K562 (cell line): ENCODE data around the gene RAD52. TPM values are rescaled to one million over a fixed set of nuclear protein-coding genes. Genes with fewer than 3 reads are reported as not detected.

Experiments
- ATAC-seq: fragments of 200-7000 bp; cut with Tn5 transposase; 3 replicates; pipeline ENCODE4 v1.9.1; 2020; ENCODE audit warnings: moderate library complexity
- BruUV-seq: library from RNA; stranded (reverse); fragments of 400-500 nt; replicated peaks from 2 replicates; lab custom pipeline; 2021; lab: Mats Ljungman, UMichigan
- CTCF ChIA-PET: fragments of 300-600 bp; formaldehyde crosslinking; extraction: SDS; loops from one replicate; lab custom pipeline; 2021; ENCODE audit warnings: low intra/inter-chr PET ratio; lab: Yijun Ruan, JAX
- POLR2A ChIA-PET: fragments of 300-600, 350-650 bp; sonication (Branson Sonifier 250); formaldehyde crosslinking; extraction: SDS; loops from one replicate; lab custom pipeline; 2021; ENCODE audit warnings: antibody characterized with exemption, inconsistent platforms; lab: Yijun Ruan, JAX
- DNase-seq, 4 experiments: peaks; one replicate each; pipeline versions ENCODE4 v3.0.0 to v3.0.0-alpha.2; 2011 to 2018; ENCODE audit warnings: low spot score in 3 of 4, mixed read lengths in 3 of 4; ENCODE audit errors: extremely low read depth in 1 of 4
- FAIRE-seq: peaks from 2 replicates; lab custom pipeline; 2011; peaks lifted over from hg19 to GRCh38; lab: Jason Lieb, UNC
- H2AFZ ChIP-seq: 2 replicates; pipeline ENCODE4 v1.6.0; 2011; ENCODE audit warnings: low read depth, low read length, control low read depth, inconsistent platforms
- H3K27ac ChIP-seq: fragments of 200-600 bp; 3 replicates; pipeline ENCODE4 v1.8.0; 2011; ENCODE audit warnings: low read depth, mild to moderate bottlenecking, control low read depth, inconsistent platforms, low read length, moderate library complexity, mixed read lengths; ENCODE audit errors: extremely low read depth
- H3K27me3 ChIP-seq, 2 experiments: fragments of 300-600 bp in 1 of 2; 2 replicates in 1 of 2; 3 replicates in 1 of 2; pipeline versions ENCODE4 v1.6.0 to v1.8.0; 2011; ENCODE audit warnings: inconsistent platforms in 2 of 2, low read length in 2 of 2, mild to moderate bottlenecking in 1 of 2, mixed read lengths in 1 of 2, moderate library complexity in 1 of 2; ENCODE audit not compliant: control insufficient read depth in 2 of 2, insufficient read depth in 2 of 2
- H3K36me3 ChIP-seq: fragments of 300-600 bp; 3 replicates; pipeline ENCODE4 v1.8.0; 2011; ENCODE audit warnings: mild to moderate bottlenecking, low read length, inconsistent platforms; ENCODE audit not compliant: control insufficient read depth, insufficient read depth
- H3K4me1 ChIP-seq, 2 experiments: fragments of 200-600 bp in 1 of 2; replicated peaks in 1 of 2; 2 replicates in 1 of 2; 3 replicates in 1 of 2; pipeline versions ENCODE4 v1.5.1 to v1.8.0; 2011; ENCODE audit warnings: inconsistent platforms in 2 of 2, low read length in 2 of 2, mild to moderate bottlenecking in 1 of 2, mixed read lengths in 1 of 2, moderate library complexity in 1 of 2; ENCODE audit not compliant: control insufficient read depth in 2 of 2, insufficient read depth in 2 of 2
- H3K4me2 ChIP-seq: 2 replicates; pipeline ENCODE4 v1.6.1; 2011; ENCODE audit warnings: low read length, control low read depth, inconsistent platforms, mixed read lengths; ENCODE audit not compliant: insufficient read depth
- H3K4me3 ChIP-seq: fragments of 200-600 bp; sonication (generic), shearing (Covaris generic); 2 replicates; pipeline ENCODE4 v1.5.1; 2016; ENCODE audit warnings: control low read depth, inconsistent platforms
- H3K79me2 ChIP-seq: fragments of 200-600 bp; 3 replicates; pipeline ENCODE4 v1.8.0; 2011; ENCODE audit warnings: low read length, inconsistent platforms; ENCODE audit not compliant: control insufficient read depth, insufficient read depth
- H3K9ac ChIP-seq, 2 experiments: 2 replicates each; pipeline versions ENCODE4 v1.6.0 to v1.6.1; 2011; ENCODE audit warnings: low read depth in 2 of 2, low read length in 2 of 2, control low read depth in 1 of 2, inconsistent platforms in 1 of 2, mild to moderate bottlenecking in 1 of 2, mixed read lengths in 1 of 2; ENCODE audit not compliant: insufficient read depth in 1 of 2
- H3K9me1 ChIP-seq: one replicate; pipeline ENCODE4 v1.6.0; 2011; ENCODE audit warnings: inconsistent platforms, mild to moderate bottlenecking, low read length, moderate library complexity; ENCODE audit not compliant: control insufficient read depth, insufficient read depth
- H3K9me3 ChIP-seq: replicated peaks from 2 replicates; pipeline ENCODE4 v1.5.1; 2011; ENCODE audit warnings: low read depth, low read length, inconsistent platforms; ENCODE audit not compliant: control insufficient read depth, insufficient read depth
- H4K20me1 ChIP-seq: replicated peaks from 2 replicates; pipeline ENCODE4 v1.6.1; 2011; ENCODE audit warnings: low read length, inconsistent platforms, mixed read lengths; ENCODE audit not compliant: control insufficient read depth, insufficient read depth
- EHMT2 ChIP-seq: fragments of 450-650 bp; IDR thresholded peaks from 2 replicates; pipeline ENCODE4 v1.6.1; 2018; ENCODE audit warnings: antibody characterized with exemption
- FOXK2 ChIP-seq, 2 experiments: fragments of 450-650 bp; IDR thresholded peaks in 1 of 2; conservative IDR thresholded peaks in 1 of 2; 2 replicates each; pipeline ENCODE4 v1.6.1; 2016; ENCODE audit warnings: low read depth in 2 of 2, mild to moderate bottlenecking in 1 of 2
- GABPB2 ChIP-seq: fragments of 250-450 bp; sonication (Bioruptor Pico); conservative IDR thresholded peaks from 2 replicates; pipeline ENCODE4 v1.5.1; 2021; ENCODE audit warnings: mild to moderate bottlenecking
- HMG20A ChIP-seq: fragments of 450-650 bp; formaldehyde crosslinking; conservative IDR thresholded peaks from 2 replicates; pipeline ENCODE4 v1.4.0; 2020; ENCODE audit warnings: mild to moderate bottlenecking, mixed read lengths
- KHSRP ChIP-seq: fragments of 450-650 bp; IDR thresholded peaks from 2 replicates; pipeline ENCODE4 v1.6.1; 2017
- MCM5 ChIP-seq: fragments of 450-650 bp; IDR thresholded peaks from 2 replicates; pipeline ENCODE4 v1.6.1; 2016; ENCODE audit warnings: low read depth
- RBM25 ChIP-seq: fragments of 200-400 bp; formaldehyde crosslinking; IDR thresholded peaks from 2 replicates; pipeline ENCODE4 v1.6.1; 2018; ENCODE audit warnings: low read length, low read depth, moderate library complexity; ENCODE audit not compliant: severe bottlenecking
- RCOR1 ChIP-seq, 2 experiments: IDR thresholded peaks; 2 replicates each; pipeline ENCODE4 v1.6.1; 2012; ENCODE audit warnings: low read depth in 2 of 2, low read length in 2 of 2, borderline replicate concordance in 1 of 2, improper control_type of control experiment in 1 of 2
- RFX5 ChIP-seq: IDR thresholded peaks from 2 replicates; pipeline ENCODE4 v1.6.1; 2011; ENCODE audit warnings: low read depth, mild to moderate bottlenecking, improper control_type of control experiment, low read length
- TEAD4 ChIP-seq, 2 experiments: sonication (generic) in 1 of 2; formaldehyde crosslinking in 1 of 2; IDR thresholded peaks; 2 replicates each; pipeline versions ENCODE4 v1.6.1 to v1.8.0; 2012 to 2022; ENCODE audit warnings: borderline replicate concordance in 1 of 2, inconsistent platforms in 1 of 2, low read length in 1 of 2, mild to moderate bottlenecking in 1 of 2, missing genetic modification reagents in 1 of 2
- ZBTB7A ChIP-seq: IDR thresholded peaks from 2 replicates; pipeline ENCODE4 v1.6.1; 2011; ENCODE audit warnings: low read depth, mild to moderate bottlenecking, low read length, moderate library complexity, borderline replicate concordance; ENCODE audit not compliant: control insufficient read depth
- ZBTB8A ChIP-seq: fragments of 450-650 bp; IDR thresholded peaks from 2 replicates; pipeline ENCODE4 v1.6.1; 2018; ENCODE audit warnings: mild to moderate bottlenecking, moderate library complexity; ENCODE audit not compliant: partially characterized antibody
- ZFPM2 ChIP-seq: fragments of 250-450 bp; sonication (Bioruptor Pico); IDR thresholded peaks from 2 replicates; pipeline ENCODE4 v1.5.1; 2022; ENCODE audit warnings: mild to moderate bottlenecking
- ZNF668 ChIP-seq: fragments of 250-450 bp; sonication (Bioruptor Pico); IDR thresholded peaks from 2 replicates; pipeline ENCODE4 v1.8.0; 2022; ENCODE audit warnings: mild to moderate bottlenecking, inconsistent platforms
- ZNF766 ChIP-seq: fragments of 200-800 bp; sonication (Bioruptor generic); conservative IDR thresholded peaks from 2 replicates; pipeline ENCODE4 v1.6.1; 2016; ENCODE audit warnings: missing genetic modification characterization, missing compliant biosample characterization
- WGBS: fragments of 100-300 bp; shearing (Covaris generic); methylation state at CpG from one replicate; pipeline ENCODE4 v1.1.6; 2016; ENCODE audit warnings: low coverage, mixed read lengths; ENCODE audit not compliant: insufficient coverage; ENCODE audit errors: missing lambda C conversion rate; 5-methylcytosine and 5-hydroxymethylcytosine counted together
- in situ Hi-C: fragments of 300-500 bp; cut with MboI; formaldehyde crosslinking; loops from 4 replicates; pipeline ENCODE4 v1.15.0; 2018; ENCODE audit warnings: inconsistent platforms, mixed read lengths
- intact Hi-C: fragments of 100-400 bp; cut with micrococcal nuclease; formaldehyde crosslinking; loops from 2 replicates; pipeline ENCODE4 v1.14.2; 2022
- polyA plus RNA-seq, 8 experiments: library from polyadenylated mRNA; depleted of rRNA in 4 of 8; stranded (reverse) in 5 of 8; unstranded in 3 of 8; fragments of >200 nt; fragmentation: Nextera tagmentation in 2 of 8; fragmentation: Illumina TruSeq in 1 of 8; extraction: Ambion mirVana in 2 of 8; extraction: Trizol in 1 of 8; gene quantifications; 2 replicates each; pipeline versions ENCODE4 v1.2.1 to v1.2.3, GENCODE V29; 2011 to 2014; ENCODE audit warnings: inconsistent platforms in 1 of 8, missing spikeins in 1 of 8
- total RNA-seq, 7 experiments: library from RNA; depleted of rRNA in 6 of 7; stranded (reverse); fragments of >200 nt in 6 of 7; fragmentation: Illumina TruSeq in 2 of 7; extraction: Trizol in 2 of 7; gene quantifications; 2 replicates each; pipeline versions ENCODE4 v1.2.1 to v1.2.3, GENCODE V29; 2011 to 2021; ENCODE audit warnings: low replicate concordance in 1 of 7

The RAD52 gene
- total and polyA plus RNA-seq, 9 of the 15 experiments (the other 6 are each of a cell fraction or from before 2014, with no cell fraction given) = 1.3 to 15.9 (median 9.3) TPM

DNA sequence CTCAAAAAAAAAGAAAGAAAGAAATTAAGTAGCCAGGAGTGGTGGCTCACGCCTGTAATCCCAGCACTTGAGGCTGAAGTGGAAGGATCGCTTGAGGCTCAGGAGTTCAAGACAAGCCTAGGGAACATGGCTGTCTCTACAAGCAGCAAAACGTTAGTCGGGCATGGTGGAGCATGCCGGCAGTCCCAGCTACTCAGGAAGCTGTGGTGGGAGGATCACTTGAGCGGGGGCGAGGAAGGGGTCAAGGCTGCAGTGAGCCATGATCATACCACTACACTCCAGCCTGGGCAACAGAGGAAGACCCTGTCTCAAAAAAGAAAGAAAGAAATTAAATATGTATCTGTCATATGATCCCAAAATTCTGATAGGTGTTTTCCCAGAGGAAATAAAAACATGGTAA, 5.3 kb downstream of the RAD52 start:
- BruUV-seq = no TSS peak
- POLR2A ChIA-PET = no interaction called here
- intact Hi-C loops = no loop called here

DNA sequence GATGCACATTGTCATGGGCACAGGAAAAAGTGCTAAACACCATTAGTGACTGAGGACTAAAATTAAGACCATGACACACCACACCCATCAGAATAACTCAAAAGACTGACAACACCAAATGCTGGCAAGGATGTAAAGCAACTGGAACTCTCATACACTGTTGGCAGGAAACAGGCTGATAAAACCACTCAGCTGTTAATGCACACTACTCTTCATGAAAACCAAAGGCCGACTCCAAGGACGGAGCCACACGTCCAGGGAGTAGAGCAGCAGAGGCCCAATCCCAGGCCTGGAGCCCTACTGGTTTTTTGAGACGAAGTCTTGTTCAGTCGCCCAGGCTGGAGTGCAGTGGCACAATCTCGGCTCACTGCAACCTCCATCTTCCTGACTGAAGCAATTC, 6.4 kb downstream of the RAD52 start:
- Histone ChIP-seq H3K36me3 (peaks cover 17% of the 10 kb centered on the region; the same call in 2 of the 3 replicates), H3K4me2 (no peak overlapping the region), H3K79me2 (peaks cover 24% of the 10 kb centered on the region), H3K4me1 (no peaks in the 10 kb centered on the region; a peak in 1 of 5 replicates), H3K4me3 (no peak overlapping the region), H2AFZ (no peak overlapping the region), H3K27ac (no peak overlapping the region), H4K20me1 (no peaks in the 10 kb centered on the region), H3K9me3 (no peaks in the 10 kb centered on the region), H3K9me1 (no peaks in the 10 kb centered on the region), H3K27me3 (no peaks in the 10 kb centered on the region), H3K9ac (no peak overlapping the region)
- WGBS = 90% methylated on average over 2 of the region's 6 CpGs
- no peak for FAIRE-seq
- in situ Hi-C loops = no loop called here
- ChIA-PET CTCF (no interaction called here), POLR2A (no interaction called here)
- no peak for DNase-seq
- intact Hi-C loops = no loop called here
- BruUV-seq = no TSS peak
- no peak for ATAC-seq
- no peak for TF ChIP-seq GABPB2 (CRISPR knock-in tag)
- TF ChIP-seq TEAD4 (IDR thresholded peaks at IDR 0.05; ENCODE audit: low read length) = no peak
- TF ChIP-seq TEAD4 (CRISPR knock-in tag; IDR thresholded peaks at IDR 0.05; ENCODE audit: borderline replicate concordance) = no peak
- no peak for TF ChIP-seq MCM5
- no peak for TF ChIP-seq ZBTB8A
- no peak for TF ChIP-seq RBM25
- no peak for TF ChIP-seq FOXK2 (conservative IDR thresholded peaks at IDR 0.05 in 1 of 2, IDR thresholded peaks at IDR 0.05 in 1 of 2; ENCODE audit: low read depth in 2 of 2)
- no peak for TF ChIP-seq HMG20A (CRISPR knock-in tag)
- no peak for TF ChIP-seq ZNF668 (CRISPR knock-in tag)
- no peak for TF ChIP-seq ZBTB7A
- TF ChIP-seq RCOR1 (IDR thresholded peaks at IDR 0.05; ENCODE audit: borderline replicate concordance in 1 of 2, low read depth in 2 of 2, low read length in 2 of 2) = no peak
- TF ChIP-seq EHMT2 = no peak
- TF ChIP-seq ZNF766 (CRISPR knock-in tag) = no peak
- TF ChIP-seq KHSRP = no peak

More for the DNA sequence above, 5.3 kb downstream of the RAD52 start:
- no peak for DNase-seq
- Histone ChIP-seq H3K9ac (no peak overlapping the region), H3K4me1 (peaks cover 0 to 2% of the 10 kb centered on the region in 2 experiments; a peak in 2 of 5 replicates), H3K27ac (no peak overlapping the region), H3K36me3 (peaks cover 17% of the 10 kb centered on the region; the same call in 2 of the 3 replicates), H3K9me1 (no peaks in the 10 kb centered on the region), H3K27me3 (no peaks in the 10 kb centered on the region), H4K20me1 (no peaks in the 10 kb centered on the region), H2AFZ (no peak overlapping the region), H3K4me2 (no peak overlapping the region), H3K79me2 (peaks cover 36% of the 10 kb centered on the region), H3K9me3 (no peaks in the 10 kb centered on the region), H3K4me3 (no peak overlapping the region)
- TF ChIP-seq RFX5 (no peak), ZFPM2 (no peak)
- no peak for ATAC-seq
- in situ Hi-C loops = no loop called here
- WGBS = 81% methylated on average over 4 of the region's 7 CpGs
- no peak for FAIRE-seq
- CTCF ChIA-PET = no interaction called here
